NB4 (cell line): ENCODE results near the gene SPP1.

Experiments used
- CTCF ChIP-seq: IDR thresholded peaks from one replicate; pipeline ENCODE4 v1.5.1; 2012; ENCODE audit warnings: low read depth, low read length
- POLR2A ChIP-seq: IDR thresholded peaks from 2 replicates; pipeline ENCODE4 v1.6.1; 2011; ENCODE audit warnings: mild to moderate bottlenecking; ENCODE audit not compliant: insufficient read length; ENCODE audit errors: extremely low read depth

GRCh38 chr4:87953826-87954225 lies 21.7 kb upstream of the SPP1 start:
- TF ChIP-seq CTCF, result no peak
- no peak for TF ChIP-seq POLR2A
